Left lung (tissue), 10 donors: Measurements from ENCODE around the gene PLOD2. TPM values are rescaled to one million over a fixed set of nuclear protein-coding genes. Genes with fewer than 3 reads are reported as not detected.

Experiments
- ATAC-seq: fragments of 200-7000 bp; cut with Tn5 transposase; one replicate; pipeline ENCODE4 v1.9.1; 2020; ENCODE audit warnings: moderate library complexity
- DNase-seq, 4 donors: peaks; one replicate each; pipeline ENCODE4 v3.0.0-alpha.2; 2013 to 2020
- H3K27ac ChIP-seq, 2 donors: fragments of 200-600 bp; sonication (generic) in 1 of 2; one replicate each; pipeline versions ENCODE4 v1.5.0 to v1.8.0; 2020 to 2021
- H3K27me3 ChIP-seq, 2 donors: fragments of 200-600 bp; sonication (generic) in 1 of 2; one replicate each; pipeline versions ENCODE4 v1.5.0 to v1.8.0; 2020 to 2021
- H3K36me3 ChIP-seq, 2 donors: fragments of 200-600 bp; sonication (generic) in 1 of 2; one replicate each; pipeline versions ENCODE4 v1.5.0 to v1.8.0; 2020 to 2021
- H3K4me1 ChIP-seq, 2 donors: fragments of 200-600 bp; one replicate each; pipeline ENCODE4 v1.8.0; 2021
- H3K4me3 ChIP-seq, 2 donors: fragments of 200-600 bp; sonication (generic) in 1 of 2; one replicate each; pipeline versions ENCODE4 v1.5.0 to v1.8.0; 2020 to 2021; ENCODE audit warnings: mild to moderate bottlenecking in 1 of 2
- H3K9me3 ChIP-seq, 2 donors: fragments of 200-600 bp; sonication (generic) in 1 of 2; one replicate each; pipeline versions ENCODE4 v1.5.0 to v1.8.0; 2020 to 2021
- intact Hi-C, 2 donors: fragments of 100-400 bp; cut with DNase I; formaldehyde crosslinking; loops; one replicate each; pipeline versions ENCODE4 v1.11.2 to v1.14.2; 2022
- polyA plus RNA-seq, 6 donors: library from polyadenylated mRNA; unstranded; fragments of 120-200 nt; gene quantifications; one replicate each; pipeline ENCODE4 v1.2.1, GENCODE V29; 2013; ENCODE audit not compliant: insufficient read length in 6 of 6
- total RNA-seq, 2 donors: library from RNA; stranded (reverse); fragmentation: NEBNext Ultra II Directional; extraction: Animal tissue kit (Norgen Biotek cat#: 25700); gene quantifications; one replicate each; pipeline ENCODE4 v1.2.1, GENCODE V29; 2021
- TF ChIP-seq, protein P1 (sequence below), 2 donors: fragments of 200-600 bp; sonication (generic) in 1 of 2; IDR thresholded peaks; one replicate each; pipeline versions ENCODE4 v1.5.0 to v1.8.0; 2021; ENCODE audit warnings: antibody characterized with exemption in 2 of 2
- donor health status: DM: no; HTN: yes; CAD: no.
- donor health status: DM: no; HTN: no; CAD: no.

PLOD2 gene
- total and polyA plus RNA-seq, 8 donors: 41.9 to 98.6 (median 69.1) TPM

DNA sequence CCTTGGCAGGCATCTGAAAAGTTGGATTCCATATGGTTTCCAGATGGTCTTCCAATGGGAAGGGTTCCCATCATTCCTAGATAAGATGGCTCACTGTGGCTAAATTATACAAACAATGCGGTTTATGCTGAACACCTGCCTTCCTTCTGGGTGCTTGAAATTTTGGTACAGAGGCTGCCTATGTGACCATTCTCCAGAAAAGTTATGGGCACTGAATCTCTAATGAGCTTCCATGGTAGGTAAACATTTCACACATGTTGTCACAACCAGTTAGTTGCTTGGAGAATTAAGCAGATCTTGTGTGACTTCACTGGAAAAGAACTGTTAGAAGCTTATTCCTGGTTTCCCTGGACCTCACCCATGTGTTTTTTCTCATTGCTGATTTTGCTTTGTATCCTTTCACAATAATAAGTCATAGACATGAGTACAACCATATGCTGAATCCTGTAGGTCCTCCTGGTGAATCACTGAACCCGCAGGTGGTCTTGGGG, 30.1 kb downstream of the PLOD2 start:
- DNase-seq: no peak
- ATAC-seq: no peak
- Histone ChIP-seq H3K9me3 (no peaks in the 10 kb centered on the region), H3K27me3 (no peaks in the 10 kb centered on the region), H3K4me1 (peaks cover 2 to 3% of the 10 kb centered on the region in 2 donors), H3K36me3 (no peaks in the 10 kb centered on the region), H3K27ac (no peak overlapping the region), H3K4me3 (no peak overlapping the region)
- TF ChIP-seq, protein P1, sequence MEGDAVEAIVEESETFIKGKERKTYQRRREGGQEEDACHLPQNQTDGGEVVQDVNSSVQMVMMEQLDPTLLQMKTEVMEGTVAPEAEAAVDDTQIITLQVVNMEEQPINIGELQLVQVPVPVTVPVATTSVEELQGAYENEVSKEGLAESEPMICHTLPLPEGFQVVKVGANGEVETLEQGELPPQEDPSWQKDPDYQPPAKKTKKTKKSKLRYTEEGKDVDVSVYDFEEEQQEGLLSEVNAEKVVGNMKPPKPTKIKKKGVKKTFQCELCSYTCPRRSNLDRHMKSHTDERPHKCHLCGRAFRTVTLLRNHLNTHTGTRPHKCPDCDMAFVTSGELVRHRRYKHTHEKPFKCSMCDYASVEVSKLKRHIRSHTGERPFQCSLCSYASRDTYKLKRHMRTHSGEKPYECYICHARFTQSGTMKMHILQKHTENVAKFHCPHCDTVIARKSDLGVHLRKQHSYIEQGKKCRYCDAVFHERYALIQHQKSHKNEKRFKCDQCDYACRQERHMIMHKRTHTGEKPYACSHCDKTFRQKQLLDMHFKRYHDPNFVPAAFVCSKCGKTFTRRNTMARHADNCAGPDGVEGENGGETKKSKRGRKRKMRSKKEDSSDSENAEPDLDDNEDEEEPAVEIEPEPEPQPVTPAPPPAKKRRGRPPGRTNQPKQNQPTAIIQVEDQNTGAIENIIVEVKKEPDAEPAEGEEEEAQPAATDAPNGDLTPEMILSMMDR (IDR thresholded peaks at IDR 0.05): no peak
- intact Hi-C loops: no loop called here

- H3K27ac ChIP-seq: no peak overlapping the region
- no peak for DNase-seq
- intact Hi-C loops: no loop called here
- TF ChIP-seq, protein P1 (IDR thresholded peaks at IDR 0.05): no peak
- no peaks in the 10 kb centered on the region for H3K36me3 ChIP-seq
- ATAC-seq: no peak
- H3K4me3 ChIP-seq: no peak overlapping the region
- no peaks in the 10 kb centered on the region for H3K27me3 ChIP-seq
- no peaks in the 10 kb centered on the region for H3K9me3 ChIP-seq
- peaks cover 3 to 4% of the 10 kb centered on the region in 2 donors for H3K4me1 ChIP-seq
Observed at GRCh38 chr3:146129750-146130149, 31.2 kb downstream of the PLOD2 start.

DNA sequence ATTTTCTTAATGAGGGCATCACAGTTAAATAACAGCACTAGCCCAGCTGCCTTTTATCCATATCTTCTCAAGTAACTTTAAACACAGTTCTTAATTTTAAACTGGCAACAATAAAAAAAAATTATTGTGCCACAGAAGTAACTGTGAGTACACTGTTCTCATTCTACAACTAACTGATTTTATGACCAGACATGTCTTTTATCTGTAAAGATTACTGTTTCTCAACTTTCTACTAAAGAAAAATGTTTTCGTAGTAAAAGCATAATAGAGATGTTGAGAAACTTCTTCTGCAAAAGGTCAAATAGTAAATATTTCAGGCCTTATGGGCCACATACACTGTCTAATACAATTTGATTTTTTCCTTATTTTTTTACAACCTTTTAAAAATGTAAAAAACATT, 32.0 kb downstream of the PLOD2 start:
- no peaks in the 10 kb centered on the region for H3K36me3 ChIP-seq
- DNase-seq: peak in 1 of 4 donors; percentile 16
- peaks cover 3 to 4% of the 10 kb centered on the region in 2 donors for H3K4me1 ChIP-seq
- H3K27ac ChIP-seq: no peak overlapping the region
- intact Hi-C loops: no loop called here
- no peaks in the 10 kb centered on the region for H3K27me3 ChIP-seq
- TF ChIP-seq, protein P1 (IDR thresholded peaks at IDR 0.05): no peak
- H3K4me3 ChIP-seq: no peak overlapping the region
- no peaks in the 10 kb centered on the region for H3K9me3 ChIP-seq
- ATAC-seq: no peak

DNA sequence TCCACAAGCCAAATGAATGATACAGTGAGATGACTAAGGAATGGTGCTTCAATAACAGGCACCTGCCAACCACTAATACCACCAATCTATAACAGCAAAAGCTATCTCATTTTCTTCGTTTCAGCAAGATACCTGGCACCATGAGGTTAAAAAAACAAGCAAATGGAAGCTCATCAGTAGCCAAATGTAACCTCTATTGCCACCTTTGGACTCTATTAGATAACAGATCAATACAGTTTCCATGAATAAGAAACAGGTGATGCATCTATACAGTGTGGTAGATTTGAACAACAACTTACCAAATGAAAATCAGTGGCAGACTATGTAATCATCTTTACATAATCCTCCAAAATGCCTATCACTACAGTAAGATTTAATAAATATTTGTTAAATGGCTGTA, 32.8 kb downstream of the PLOD2 start:
- ATAC-seq: no peak
- Histone ChIP-seq H3K4me3 (no peak overlapping the region), H3K9me3 (no peaks in the 10 kb centered on the region), H3K27me3 (no peaks in the 10 kb centered on the region), H3K27ac (no peak overlapping the region), H3K36me3 (no peaks in the 10 kb centered on the region), H3K4me1 (peaks cover 3 to 4% of the 10 kb centered on the region in 2 donors)
- intact Hi-C loops: no loop called here
- TF ChIP-seq, protein P1 (IDR thresholded peaks at IDR 0.05): no peak
- no peak for DNase-seq

DNA sequence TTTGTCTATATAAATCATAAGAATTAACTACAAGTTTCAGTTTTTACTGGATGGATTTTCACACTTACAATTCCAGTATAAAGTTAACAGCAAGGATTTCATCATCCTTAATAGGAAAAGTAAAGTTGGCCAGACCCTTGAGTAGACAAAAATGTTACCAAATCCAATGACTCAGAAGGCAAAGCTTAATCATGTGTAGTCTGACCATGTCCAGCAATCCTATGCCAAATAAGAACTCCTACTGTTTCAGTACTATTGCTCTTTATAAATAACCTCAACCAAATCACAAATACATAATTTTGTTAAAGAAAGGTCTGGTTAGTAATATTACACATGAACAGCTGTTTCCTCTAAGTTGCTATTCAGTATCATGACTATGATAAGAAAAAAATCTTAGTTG, 35.0 kb downstream of the PLOD2 start:
- H3K4me3 ChIP-seq: no peak overlapping the region
- intact Hi-C loops: no loop called here
- TF ChIP-seq, protein P1 (IDR thresholded peaks at IDR 0.05): no peak
- H3K9me3 ChIP-seq: no peaks in the 10 kb centered on the region
- H3K27ac ChIP-seq: peak overlapping the region; percentile 42 to 68
- no peaks in the 10 kb centered on the region for H3K36me3 ChIP-seq
- H3K4me1 ChIP-seq: peaks cover 3 to 4% of the 10 kb centered on the region in 2 donors
- ATAC-seq (peak; percentile 88), DNase-seq (peak in 2 of 4 donors; percentile 51 to 56)
- H3K27me3 ChIP-seq: no peaks in the 10 kb centered on the region
